CD4-positive, alpha-beta T cell treated with Interleukin-21 for 1 hour (primary cell): ENCODE data around the gene ADARB2.

Experiments
- DNase-seq: peaks from one replicate; pipeline ENCODE4 v3.0.0-alpha.2; 2020

Gene ADARB2

DNA sequence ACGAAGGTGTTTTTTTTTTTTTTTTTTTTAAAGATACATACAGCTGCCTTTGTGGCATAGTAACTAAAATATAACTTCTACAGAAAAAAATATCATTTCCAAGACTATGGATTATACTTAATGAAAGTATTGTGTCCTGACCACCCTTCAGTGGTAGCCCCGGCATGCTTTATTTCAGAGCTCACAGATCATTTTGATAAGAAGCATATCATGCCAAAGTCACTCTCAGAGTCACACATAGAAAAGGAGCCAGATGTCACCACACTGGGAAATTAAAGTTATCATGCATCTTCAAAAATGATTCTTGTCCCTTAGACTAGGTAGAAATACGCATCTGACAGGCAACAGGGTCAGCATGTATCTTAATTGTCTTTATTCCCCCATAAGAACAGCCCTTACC is 3.0 kb downstream of the ADARB2 start:
- DNase-seq = no peak

- no peak for DNase-seq
Observed at GRCh38 chr10:1733720-1734119, 3.6 kb downstream of the ADARB2 start.

- no peak for DNase-seq
Observed at GRCh38 chr10:1732564-1732996, 4.7 kb downstream of the ADARB2 start.

DNA sequence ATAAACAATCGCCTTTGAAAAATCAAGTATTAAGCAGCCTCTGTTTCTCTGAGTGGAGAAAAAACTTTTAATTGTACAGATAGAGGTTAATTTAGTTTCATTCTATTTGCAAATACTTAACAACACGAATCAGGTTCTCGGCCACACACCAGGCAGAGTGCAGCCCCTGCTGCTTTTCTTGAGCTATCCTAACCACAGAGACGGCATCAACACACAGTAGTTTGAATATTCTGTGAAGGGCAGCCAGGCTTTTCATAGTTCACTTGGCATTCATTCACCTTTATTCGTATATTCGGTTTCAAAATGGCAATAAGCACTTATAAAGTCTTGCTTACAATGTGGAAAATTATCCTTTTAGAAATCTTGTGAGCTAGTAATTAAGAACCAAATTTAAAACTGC is 5.7 kb downstream of the ADARB2 start:
- DNase-seq = no peak

DNA sequence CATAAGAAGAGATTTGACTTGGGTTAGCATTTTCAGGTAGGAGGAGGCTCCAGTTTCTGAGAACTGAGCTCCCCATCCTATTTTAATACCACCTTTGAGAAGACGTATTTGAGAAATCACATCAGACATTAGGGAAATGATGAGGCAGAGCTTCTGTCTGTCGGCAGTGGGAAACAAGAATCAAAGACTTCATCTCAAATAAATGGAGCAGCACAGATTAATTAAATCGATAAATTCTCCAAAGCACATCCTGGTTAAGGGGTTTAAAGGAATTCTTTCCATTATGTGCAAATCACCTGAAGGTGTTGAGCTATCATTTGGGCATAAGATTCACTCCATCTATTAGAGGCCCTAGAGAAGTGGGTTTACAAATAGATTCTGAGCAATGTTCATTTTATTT is 7.6 kb downstream of the ADARB2 start:
- no peak for DNase-seq

GRCh38 chr10:1726861-1727260 is 10.5 kb downstream of the ADARB2 start:
- no peak for DNase-seq

- DNase-seq = no peak
Observed at GRCh38 chr10:1724921-1725488, 12.3 kb downstream of the ADARB2 start.

DNA sequence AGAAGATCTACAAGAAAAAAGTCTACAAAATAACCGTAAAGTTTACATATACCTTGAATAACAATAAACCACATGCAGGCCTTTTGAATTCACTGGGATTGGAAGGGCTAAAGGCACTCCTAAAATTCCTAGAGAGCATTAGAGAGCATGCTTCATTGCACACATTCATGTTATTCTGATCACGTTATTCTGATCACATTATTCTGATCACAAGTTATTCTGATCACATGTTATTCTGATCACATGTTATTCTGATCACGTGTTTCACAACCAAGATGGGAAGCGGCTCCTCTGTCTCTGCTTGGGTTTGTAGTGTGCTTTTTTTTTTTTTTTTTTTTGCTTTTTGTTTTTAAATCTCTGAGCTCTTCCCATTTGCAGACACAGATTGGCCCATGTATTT is 20.5 kb downstream of the ADARB2 start:
- no peak for DNase-seq

DNA sequence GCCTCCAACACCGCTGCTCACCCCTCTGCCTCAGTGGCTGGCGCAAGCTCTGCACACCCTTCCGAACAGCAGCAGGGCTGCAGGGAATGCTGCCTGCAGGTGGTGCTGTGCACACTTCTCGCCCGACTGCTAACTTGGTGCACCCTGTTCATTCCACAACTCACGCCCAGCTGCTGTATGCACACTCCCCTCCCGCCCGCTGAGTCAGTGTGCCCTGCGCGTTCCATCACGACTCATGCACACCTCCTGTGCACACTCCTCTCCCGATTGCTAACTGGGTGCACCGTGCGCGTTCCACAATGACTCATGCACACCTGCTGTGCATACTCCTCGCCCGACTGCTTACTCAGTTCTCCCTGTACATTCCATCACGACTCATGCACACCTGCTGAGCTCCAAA is 21.5 kb downstream of the ADARB2 start:
- DNase-seq = no peak

GRCh38 chr10:1712944-1713671 is 24.2 kb downstream of the ADARB2 start:
- no peak for DNase-seq

DNA sequence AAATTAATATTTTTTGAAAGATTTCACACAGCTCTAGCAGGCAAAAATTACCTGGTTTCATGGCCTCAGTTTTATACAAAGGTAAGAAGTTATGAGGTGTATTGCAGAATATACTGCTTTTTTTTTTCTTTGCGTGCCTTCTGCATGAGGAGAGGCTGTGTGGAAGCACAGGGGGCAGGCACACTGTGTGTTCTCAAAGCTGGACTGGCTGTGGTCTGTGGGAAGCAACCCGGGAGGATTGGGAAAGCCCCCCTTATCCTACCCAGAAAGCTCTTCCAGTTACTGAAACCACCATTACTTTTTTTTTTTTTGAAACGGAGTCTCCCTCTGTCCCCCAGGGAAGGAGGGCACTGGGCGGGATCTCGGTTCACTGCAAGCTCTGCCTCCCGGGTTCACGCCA is 25.0 kb downstream of the ADARB2 start:
- no peak for DNase-seq

- no peak for DNase-seq
Observed at GRCh38 chr10:1709161-1709560, 28.2 kb downstream of the ADARB2 start.

- no peak for DNase-seq
Observed at GRCh38 chr10:1708746-1709145, 28.6 kb downstream of the ADARB2 start.

- DNase-seq = peak; percentile 22
Observed at GRCh38 chr10:1706711-1707110, 30.6 kb downstream of the ADARB2 start.

GRCh38 chr10:1706256-1706655 is 31.1 kb downstream of the ADARB2 start:
- no peak for DNase-seq

GRCh38 chr10:1698185-1698584 is 39.1 kb downstream of the ADARB2 start:
- no peak for DNase-seq

DNA sequence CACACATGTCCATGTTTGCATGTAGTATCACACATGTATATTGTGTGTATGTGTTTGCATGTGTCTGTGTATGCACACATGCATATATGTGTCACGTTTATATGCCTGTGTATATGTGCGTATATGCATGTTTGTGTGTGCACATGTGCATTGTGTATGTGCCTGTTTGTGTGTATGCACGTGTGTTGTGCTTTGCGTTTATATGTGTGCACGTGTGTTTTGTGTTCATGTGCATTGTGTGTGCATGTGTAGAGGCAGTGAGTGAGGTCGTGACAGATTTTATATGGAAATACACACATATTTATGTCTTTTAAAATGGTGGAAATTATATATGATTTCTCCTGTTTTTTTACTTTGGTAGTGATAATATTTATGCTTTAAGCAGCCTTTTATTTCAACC is 41.2 kb downstream of the ADARB2 start:
- no peak for DNase-seq

DNA sequence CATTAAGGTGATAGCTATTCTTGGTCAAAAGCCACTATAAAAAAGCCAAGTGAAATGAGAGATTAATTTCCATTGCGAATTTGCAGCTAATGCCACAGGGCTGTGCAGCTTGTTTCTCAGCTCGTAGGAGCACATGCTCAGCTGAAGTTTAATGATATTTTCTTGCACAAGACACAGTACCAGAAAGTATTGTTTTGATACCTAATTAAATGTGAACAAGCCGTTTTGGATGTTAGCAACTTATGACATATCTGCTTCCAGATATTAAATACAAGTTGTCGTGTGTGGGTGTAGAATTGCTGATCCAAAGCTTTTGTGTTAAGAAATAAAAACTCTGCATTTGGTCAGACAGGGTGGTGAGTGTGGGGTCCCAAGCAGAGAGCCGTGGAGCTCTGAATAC is 47.2 kb downstream of the ADARB2 start:
- no peak for DNase-seq

DNA sequence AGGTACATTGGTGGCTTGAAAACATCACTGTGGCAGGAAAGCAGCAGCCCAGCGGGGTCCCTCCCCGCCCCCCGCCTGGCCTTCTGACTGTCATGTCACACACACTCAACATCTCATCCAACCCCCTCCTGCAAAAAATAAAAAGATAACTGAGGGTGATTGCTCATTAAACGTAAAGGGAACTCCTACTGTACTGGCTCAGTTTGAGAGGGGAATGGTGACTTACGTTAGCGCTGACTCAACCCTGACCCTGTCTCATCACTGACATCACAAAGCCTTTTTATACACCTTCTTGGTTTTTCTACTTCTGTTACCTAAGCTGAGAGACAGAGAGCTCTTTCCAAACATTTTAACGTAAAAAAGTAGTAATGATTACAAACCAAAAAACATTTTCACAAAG is 48.8 kb downstream of the ADARB2 start:
- no peak for DNase-seq

- no peak for DNase-seq
Observed at GRCh38 chr10:1687623-1688150, 49.6 kb downstream of the ADARB2 start.

DNA sequence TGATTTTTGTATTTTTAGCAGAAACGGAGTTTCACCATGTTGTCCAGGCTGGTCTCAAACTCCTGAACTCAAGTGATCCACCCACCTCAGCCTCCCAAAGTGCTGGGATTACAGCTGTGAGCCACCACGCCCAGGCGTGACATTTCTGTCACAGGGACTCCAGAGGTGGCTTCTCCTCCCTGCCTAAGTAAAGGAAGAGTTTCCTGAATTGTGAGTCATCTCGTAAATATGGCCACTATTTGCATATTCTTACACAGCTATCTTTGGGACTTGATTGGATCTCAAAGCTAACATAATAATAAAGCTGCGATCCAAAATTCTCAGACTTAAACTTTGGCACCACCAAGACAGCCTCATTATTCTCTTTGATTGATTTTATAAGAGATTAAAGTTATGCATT is 50.1 kb downstream of the ADARB2 start:
- no peak for DNase-seq

DNA sequence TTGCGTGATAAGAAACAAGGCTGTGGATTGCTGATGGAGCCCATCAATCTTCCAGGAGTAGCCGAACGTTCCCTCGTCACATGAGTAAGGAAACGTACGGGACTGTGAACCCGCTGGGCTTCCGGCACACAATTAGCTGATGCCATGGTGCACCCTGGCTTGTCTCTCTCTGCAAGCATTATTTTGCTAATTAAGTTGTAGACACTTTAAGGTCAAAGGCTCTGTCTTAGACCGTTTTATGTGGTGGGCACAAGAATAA is 50.9 kb downstream of the ADARB2 start:
- no peak for DNase-seq

DNA sequence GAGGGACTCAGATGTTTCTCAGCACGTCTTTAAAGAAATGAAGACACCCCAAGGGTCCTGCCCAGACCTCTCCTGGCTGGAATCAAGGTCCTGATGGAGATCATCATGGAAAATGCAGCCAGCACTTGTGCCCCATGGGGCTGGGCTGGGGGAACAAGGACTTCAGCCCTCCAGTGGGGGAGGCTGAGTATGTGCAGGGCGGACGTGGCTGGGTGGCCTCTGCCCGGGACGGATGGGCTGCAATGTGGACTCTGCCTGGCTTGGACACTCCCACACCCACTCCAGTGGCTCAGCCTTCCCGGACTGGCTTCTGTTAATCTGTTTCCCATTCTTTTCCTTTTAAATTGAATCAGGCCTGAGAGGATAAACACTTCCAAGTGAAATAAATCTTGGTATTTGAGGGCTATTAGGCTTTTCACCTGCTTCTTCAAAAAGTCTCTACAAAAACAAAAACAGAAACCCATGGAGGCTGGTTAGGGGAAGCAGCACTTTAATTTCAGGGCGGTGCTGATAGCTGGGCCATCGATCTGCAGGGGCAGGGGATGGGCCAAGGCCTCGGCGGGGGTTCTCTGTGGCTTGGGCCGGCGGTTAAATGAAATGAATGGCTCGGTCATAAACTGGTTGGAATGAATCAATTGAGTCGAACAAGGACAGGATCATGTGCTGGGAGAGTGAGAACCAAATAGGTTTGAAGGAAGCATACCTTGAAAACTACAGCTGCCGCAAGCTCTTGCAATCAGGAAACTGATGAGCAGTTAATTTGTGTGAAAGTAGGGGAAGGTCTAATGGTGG is 51.4 kb downstream of the ADARB2 start:
- no peak for DNase-seq

- no peak for DNase-seq
Observed at GRCh38 chr10:1684991-1685390, 52.3 kb downstream of the ADARB2 start.
